SK-N-SH treated with all-trans-retinoic acid at 6 μM for 48 hours (cell line): Measurements from ENCODE around the gene LILRB3.

ENCODE experiments used
- ARNTL ChIP-seq: fragments of 450-650 bp; formaldehyde crosslinking; IDR thresholded peaks from 2 replicates; pipeline ENCODE4 v1.5.0; 2020; ENCODE audit warnings: low read depth, mild to moderate bottlenecking, moderate library complexity, borderline replicate concordance
- BACH2 ChIP-seq: fragments of 250-450 bp; sonication (Bioruptor Pico); IDR thresholded peaks from 2 replicates; pipeline ENCODE4 v1.9.0; 2021; ENCODE audit warnings: mild to moderate bottlenecking, borderline replicate concordance
- CSDC2 ChIP-seq: fragments of 250-450 bp; sonication (Bioruptor Pico); IDR thresholded peaks from 2 replicates; pipeline ENCODE4 v1.5.0; 2020; ENCODE audit warnings: mild to moderate bottlenecking, moderate library complexity
- GLIS3 ChIP-seq: fragments of 250-450 bp; sonication (Bioruptor Pico); IDR thresholded peaks from 2 replicates; pipeline ENCODE4 v1.5.0; 2020; ENCODE audit warnings: mild to moderate bottlenecking, moderate library complexity
- ISL1 ChIP-seq: fragments of 250-450 bp; sonication (Bioruptor Pico); IDR thresholded peaks from 2 replicates; pipeline ENCODE4 v2.1.2; 2022; ENCODE audit warnings: mild to moderate bottlenecking, moderate library complexity
- ZFP30 ChIP-seq: fragments of 450-650 bp; formaldehyde crosslinking; IDR thresholded peaks from 2 replicates; pipeline ENCODE4 v1.5.0; 2022; ENCODE audit warnings: mild to moderate bottlenecking, moderate library complexity
- TF ChIP-seq, protein P1 (sequence below): fragments of 250-450 bp; sonication (Bioruptor Pico); IDR thresholded peaks from 2 replicates; pipeline ENCODE4 v1.5.0; 2020; ENCODE audit warnings: mild to moderate bottlenecking, moderate library complexity

DNA sequence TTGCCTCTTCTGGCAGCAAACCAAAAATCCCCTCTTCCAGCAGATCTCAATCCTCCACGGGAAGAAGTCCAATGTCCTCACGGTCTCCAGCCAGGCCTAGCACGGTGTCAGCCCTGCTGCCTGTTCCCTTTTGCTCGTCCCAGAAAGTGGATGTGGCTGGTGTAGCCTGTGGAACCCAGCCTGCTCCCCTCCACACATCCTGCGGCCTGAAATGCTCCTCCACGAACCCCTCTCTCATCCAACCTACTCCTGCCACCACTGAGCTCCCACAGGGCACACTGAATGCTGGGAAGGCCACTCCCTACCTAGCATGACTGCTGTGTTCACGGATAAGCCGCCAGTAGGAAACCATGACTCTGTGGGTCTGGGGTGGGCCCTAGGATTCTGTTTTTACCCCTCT, 36.5 kb downstream of the LILRB3 start:
- TF ChIP-seq ZFP30, result no peak
- TF ChIP-seq ARNTL, result no peak
- TF ChIP-seq, protein P1, sequence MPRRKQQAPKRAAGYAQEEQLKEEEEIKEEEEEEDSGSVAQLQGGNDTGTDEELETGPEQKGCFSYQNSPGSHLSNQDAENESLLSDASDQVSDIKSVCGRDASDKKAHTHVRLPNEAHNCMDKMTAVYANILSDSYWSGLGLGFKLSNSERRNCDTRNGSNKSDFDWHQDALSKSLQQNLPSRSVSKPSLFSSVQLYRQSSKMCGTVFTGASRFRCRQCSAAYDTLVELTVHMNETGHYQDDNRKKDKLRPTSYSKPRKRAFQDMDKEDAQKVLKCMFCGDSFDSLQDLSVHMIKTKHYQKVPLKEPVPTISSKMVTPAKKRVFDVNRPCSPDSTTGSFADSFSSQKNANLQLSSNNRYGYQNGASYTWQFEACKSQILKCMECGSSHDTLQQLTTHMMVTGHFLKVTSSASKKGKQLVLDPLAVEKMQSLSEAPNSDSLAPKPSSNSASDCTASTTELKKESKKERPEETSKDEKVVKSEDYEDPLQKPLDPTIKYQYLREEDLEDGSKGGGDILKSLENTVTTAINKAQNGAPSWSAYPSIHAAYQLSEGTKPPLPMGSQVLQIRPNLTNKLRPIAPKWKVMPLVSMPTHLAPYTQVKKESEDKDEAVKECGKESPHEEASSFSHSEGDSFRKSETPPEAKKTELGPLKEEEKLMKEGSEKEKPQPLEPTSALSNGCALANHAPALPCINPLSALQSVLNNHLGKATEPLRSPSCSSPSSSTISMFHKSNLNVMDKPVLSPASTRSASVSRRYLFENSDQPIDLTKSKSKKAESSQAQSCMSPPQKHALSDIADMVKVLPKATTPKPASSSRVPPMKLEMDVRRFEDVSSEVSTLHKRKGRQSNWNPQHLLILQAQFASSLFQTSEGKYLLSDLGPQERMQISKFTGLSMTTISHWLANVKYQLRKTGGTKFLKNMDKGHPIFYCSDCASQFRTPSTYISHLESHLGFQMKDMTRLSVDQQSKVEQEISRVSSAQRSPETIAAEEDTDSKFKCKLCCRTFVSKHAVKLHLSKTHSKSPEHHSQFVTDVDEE (CRISPR knock-in tag), result no peak
- no peak for TF ChIP-seq BACH2 (CRISPR knock-in tag)
- TF ChIP-seq ISL1, result no peak
- TF ChIP-seq GLIS3, result no peak
- TF ChIP-seq CSDC2 (CRISPR knock-in tag), result no peak
